CD14-positive monocyte (primary cell): Measurements from ENCODE around the gene LAMB4. TPM values are rescaled to one million over a fixed set of nuclear protein-coding genes. Genes with fewer than 3 reads are reported as not detected.

Experiments
- DNase-seq, 3 donors: peaks; one replicate each; pipeline ENCODE4 v3.0.0-alpha.2; 2011 to 2022
- H2AFZ ChIP-seq: 2 replicates; pipeline ENCODE4 v1.6.0; 2012; ENCODE audit warnings: mild to moderate bottlenecking, low read depth, low read length, inconsistent platforms; ENCODE audit not compliant: insufficient read depth, poor library complexity, severe bottlenecking
- H3K27ac ChIP-seq, 2 donors: 1 replicate in 1 of 2; 2 replicates in 1 of 2; pipeline ENCODE4 v1.5.1; 2012 to 2013; ENCODE audit warnings: low read length in 2 of 2, control low read depth in 1 of 2, inconsistent platforms in 1 of 2, low read depth in 1 of 2, mild to moderate bottlenecking in 1 of 2
- H3K27me3 ChIP-seq, 2 donors: one replicate each; pipeline versions ENCODE4 v1.6.0 to v1.6.1; 2011 to 2013; ENCODE audit warnings: low read length in 2 of 2; ENCODE audit not compliant: control insufficient read depth in 2 of 2, insufficient read depth in 2 of 2
- H3K36me3 ChIP-seq, 2 donors: replicated peaks in 1 of 2; 1 replicate in 1 of 2; 2 replicates in 1 of 2; pipeline versions ENCODE4 v1.5.1 to v1.6.1; 2012 to 2013; ENCODE audit warnings: low read length in 2 of 2, control low read depth in 1 of 2, inconsistent platforms in 1 of 2, mild to moderate bottlenecking in 1 of 2; ENCODE audit not compliant: insufficient read depth in 2 of 2, control insufficient read depth in 1 of 2
- H3K4me1 ChIP-seq, 2 donors: 1 replicate in 1 of 2; 2 replicates in 1 of 2; pipeline versions ENCODE4 v1.5.1 to v1.6.1; 2012 to 2013; ENCODE audit warnings: low read length in 2 of 2, control low read depth in 1 of 2, inconsistent platforms in 1 of 2, mild to moderate bottlenecking in 1 of 2, moderate library complexity in 1 of 2; ENCODE audit not compliant: insufficient read depth in 2 of 2, control insufficient read depth in 1 of 2
- H3K4me2 ChIP-seq: replicated peaks from 2 replicates; pipeline ENCODE3; 2012; ENCODE audit warnings: low read length, moderate library complexity, mild to moderate bottlenecking; ENCODE audit not compliant: poor library complexity, severe bottlenecking; ENCODE audit errors: extremely low read depth
- H3K4me3 ChIP-seq, 3 experiments: fragments of 200-600 bp in 1 of 3; sonication (generic) in 1 of 3; replicated peaks in 1 of 3; 1 replicate in 2 of 3; 2 replicates in 1 of 3; pipeline ENCODE4 v1.5.1; 2011 to 2013; ENCODE audit warnings: low read length in 3 of 3, mild to moderate bottlenecking in 3 of 3, control low read depth in 2 of 3, low read depth in 2 of 3, inconsistent platforms in 1 of 3, moderate library complexity in 1 of 3
- H3K79me2 ChIP-seq: 2 replicates; pipeline ENCODE4 v1.6.0; 2012; ENCODE audit warnings: mild to moderate bottlenecking, control low read depth, inconsistent platforms, low read length, moderate library complexity; ENCODE audit not compliant: insufficient read depth
- H3K9ac ChIP-seq: 2 replicates; pipeline ENCODE4 v1.6.0; 2017; ENCODE audit warnings: low read length, mild to moderate bottlenecking; ENCODE audit not compliant: insufficient read depth, poor library complexity, severe bottlenecking
- H3K9me3 ChIP-seq, 2 donors: replicated peaks in 1 of 2; 1 replicate in 1 of 2; 2 replicates in 1 of 2; pipeline versions ENCODE4 v1.5.1 to v1.6.1; 2012 to 2013; ENCODE audit warnings: low read length in 2 of 2, control low read depth in 1 of 2; ENCODE audit not compliant: control insufficient read depth in 1 of 2, insufficient read depth in 1 of 2
- H4K20me1 ChIP-seq: 2 replicates; pipeline ENCODE4 v1.6.0; 2012; ENCODE audit warnings: mild to moderate bottlenecking, low read length, control low read depth, moderate library complexity; ENCODE audit not compliant: insufficient read depth
- H3K27ac Mint-ChIP-seq, 7 donors: one replicate each; pipeline ENCODE4 v1.8.0; 2020; ENCODE audit warnings: mild to moderate bottlenecking in 7 of 7, mixed read lengths in 7 of 7, moderate library complexity in 6 of 7, inconsistent platforms in 2 of 7
- H3K27me3 Mint-ChIP-seq, 3 donors: one replicate each; pipeline ENCODE4 v1.8.0; 2021 to 2022; ENCODE audit warnings: low read depth in 3 of 3, mild to moderate bottlenecking in 3 of 3, mixed read lengths in 3 of 3, moderate library complexity in 3 of 3, inconsistent platforms in 1 of 3
- H3K36me3 Mint-ChIP-seq, 2 donors: one replicate each; pipeline ENCODE4 v1.8.0; 2020; ENCODE audit warnings: mixed read lengths in 2 of 2, inconsistent platforms in 1 of 2, mild to moderate bottlenecking in 1 of 2
- H3K4me1 Mint-ChIP-seq: one replicate; pipeline ENCODE4 v1.8.0; 2020; ENCODE audit warnings: mild to moderate bottlenecking, mixed read lengths
- H3K4me3 Mint-ChIP-seq, 2 donors: one replicate each; pipeline ENCODE4 v1.8.0; 2020; ENCODE audit warnings: mild to moderate bottlenecking in 2 of 2, mixed read lengths in 2 of 2, moderate library complexity in 1 of 2
- H3K9me3 Mint-ChIP-seq, 7 donors: one replicate each; pipeline ENCODE4 v1.8.0; 2020 to 2022; ENCODE audit warnings: mixed read lengths in 7 of 7, mild to moderate bottlenecking in 6 of 7, moderate library complexity in 6 of 7, inconsistent platforms in 2 of 7
- CTCF ChIP-seq: fragments of 200-600 bp; IDR thresholded peaks from one replicate; pipeline ENCODE4 v1.8.0; 2022; ENCODE audit warnings: antibody characterized with exemption, mild to moderate bottlenecking
- WGBS: methylation state at CpG from one replicate; pipeline ENCODE4 v1.1.5; 2013; ENCODE audit warnings: missing lambda C conversion rate; ENCODE audit not compliant: insufficient coverage; 5-methylcytosine and 5-hydroxymethylcytosine counted together
- intact Hi-C, 2 donors: fragments of 100-400 bp; cut with micrococcal nuclease; formaldehyde crosslinking; loops; one replicate each; pipeline versions ENCODE4 v1.15.0 to v1.15.1; 2023
- polyA plus RNA-seq, 3 donors: library from polyadenylated mRNA; depleted of rRNA in 1 of 3; unstranded in 2 of 3; stranded (reverse) in 1 of 3; fragments of 300-500 nt in 2 of 3; fragments of >200 nt in 1 of 3; fragmentation: Illumina TruSeq in 2 of 3; gene quantifications; 1 replicate in 2 of 3; 2 replicates in 1 of 3; pipeline ENCODE4 v1.2.3, GENCODE V29; 2012 to 2021

LAMB4 gene
- polyA plus RNA-seq, 3 donors: not detected

DNA sequence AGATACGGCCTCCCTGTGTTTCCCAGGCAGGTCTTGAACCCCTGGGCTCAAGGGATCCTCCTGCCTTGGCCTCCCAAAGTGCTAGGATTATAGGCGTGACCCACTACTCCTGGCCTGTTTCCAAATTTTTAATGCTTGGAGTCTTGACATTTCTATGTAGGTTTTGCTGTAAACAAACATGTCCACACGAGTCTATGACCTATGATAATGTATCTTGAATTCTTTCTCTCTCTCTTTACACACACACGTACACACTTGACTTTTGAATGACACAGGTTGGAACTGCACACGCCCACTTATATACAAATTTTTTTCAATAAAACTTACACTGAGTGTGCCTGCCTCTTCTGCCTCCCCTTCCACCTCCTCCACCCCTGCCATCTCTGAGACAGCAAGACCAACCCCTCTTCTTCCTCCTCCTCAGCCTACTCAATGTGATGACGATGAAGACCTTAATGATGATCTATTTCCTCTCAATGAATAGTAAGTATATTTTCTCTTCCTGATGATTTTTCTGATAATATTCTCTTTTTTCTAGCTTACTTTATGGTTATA is 83.1 kb downstream of the LAMB4 start:
- no peaks in the 10 kb centered on the region for H3K36me3 Mint-ChIP-seq
- Histone ChIP-seq H4K20me1 (no peaks in the 10 kb centered on the region), H3K4me3 (no peak overlapping the region), H3K27me3 (peaks cover 0 to 2% of the 10 kb centered on the region in 2 donors), H3K4me2 (no peak overlapping the region), H3K27ac (no peak overlapping the region), H3K4me1 (no peaks in the 10 kb centered on the region), H3K9ac (no peak overlapping the region), H2AFZ (no peak overlapping the region), H3K36me3 (no peaks in the 10 kb centered on the region), H3K79me2 (no peaks in the 10 kb centered on the region), H3K9me3 (no peaks in the 10 kb centered on the region)
- no peak for TF ChIP-seq CTCF
- DNase-seq: no peak
- H3K27ac Mint-ChIP-seq: no peak overlapping the region
- no peak overlapping the region for H3K4me3 Mint-ChIP-seq
- intact Hi-C loops: no loop called here
- H3K9me3 Mint-ChIP-seq: no peaks in the 10 kb centered on the region
- H3K4me1 Mint-ChIP-seq: no peaks in the 10 kb centered on the region
- H3K27me3 Mint-ChIP-seq: peaks cover 0 to 8% (median 7%) of the 10 kb centered on the region in 3 donors
- WGBS: 90% methylated on average over 3 of the region's 6 CpGs

- Mint-ChIP-seq H3K27me3 (peaks cover 0 to 8% (median 7%) of the 10 kb centered on the region in 3 donors), H3K27ac (no peak overlapping the region), H3K4me1 (no peaks in the 10 kb centered on the region), H3K36me3 (no peaks in the 10 kb centered on the region), H3K9me3 (no peaks in the 10 kb centered on the region), H3K4me3 (no peak overlapping the region)
- Histone ChIP-seq H3K4me2 (no peak overlapping the region), H3K79me2 (no peaks in the 10 kb centered on the region), H2AFZ (no peak overlapping the region), H3K4me3 (no peak overlapping the region), H3K4me1 (no peaks in the 10 kb centered on the region), H3K9me3 (no peaks in the 10 kb centered on the region), H4K20me1 (no peaks in the 10 kb centered on the region), H3K9ac (no peak overlapping the region), H3K27me3 (peaks cover 0 to 2% of the 10 kb centered on the region in 2 donors), H3K36me3 (no peaks in the 10 kb centered on the region), H3K27ac (no peak overlapping the region)
- TF ChIP-seq CTCF: no peak
- no peak for DNase-seq
- WGBS: 75% methylated on average over 1 of the region's 1 CpG
- intact Hi-C loops: no loop called here
Measured at GRCh38 chr7:108045669-108046068, 84.5 kb downstream of the LAMB4 start.
